ENCODE measurements around the gene AKAP12. TPM values are rescaled to one million over a fixed set of nuclear protein-coding genes. Genes with fewer than 3 reads are reported as not detected.
A peak's percentile ranks its signal among the peaks of the same experiment; 100 is the strongest.

The AKAP12 gene
- total RNA-seq, 1 experiment from 2014 or later, result 109 TPM

DNA sequence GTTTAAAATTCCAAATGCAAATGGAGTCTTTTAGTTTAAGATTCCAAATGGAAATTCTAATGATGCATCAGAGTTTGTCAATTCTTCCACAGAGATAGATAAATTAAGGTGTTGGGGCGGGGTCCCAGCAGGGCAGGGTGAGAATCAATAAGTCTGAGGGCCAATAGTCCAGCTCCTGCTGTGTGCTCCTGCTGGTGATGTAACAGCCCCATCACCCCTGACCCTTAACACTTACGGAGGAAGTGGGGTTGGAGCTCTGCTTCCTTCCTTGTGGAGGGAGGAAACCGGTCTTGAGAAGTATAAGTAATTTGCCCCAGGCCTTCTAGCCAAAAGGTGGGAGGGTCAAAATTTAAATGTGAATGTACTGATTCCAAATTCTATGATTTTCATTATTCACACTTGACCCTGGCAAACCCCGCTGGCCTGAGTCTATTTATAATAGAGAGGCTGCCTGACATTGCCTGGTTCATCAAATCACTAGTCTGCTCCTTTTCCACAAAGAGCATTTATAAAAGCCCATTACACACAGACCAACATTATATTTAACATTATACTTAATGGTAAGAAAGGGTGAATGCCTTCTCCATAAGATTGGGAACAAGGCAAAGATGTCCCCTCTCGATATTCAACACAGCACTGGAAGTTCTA is 134.4 kb downstream of the AKAP12 start:
- no peak overlapping the region for H3K9ac ChIP-seq (ENCODE audit: low read length)
- peak overlapping the region; percentile 87 for H3K4me2 ChIP-seq (ENCODE audit: low read length)
- POLR2A ChIA-PET (ENCODE audit: unreplicated experiment), result interaction anchor here (0.7 kb wide), 2 partner anchors 17 to 1327 kb away, joined by 3 to 6 read pairs; no protein-coding TSS in a partner anchor
- peak overlapping the region; percentile 57; the same call in 1 of the 2 replicates for H3K4me3 ChIP-seq (ENCODE audit: low read length)
- intact Hi-C loops (cut with micrococcal nuclease), result no loop called here
- H4K20me1 ChIP-seq (ENCODE audit: low read length), result no peaks in the 10 kb centered on the region
- CTCF ChIA-PET, result interaction anchor here (0.6 kb wide), 1 partner anchor 50 kb away, joined by 12 read pairs; no protein-coding TSS in a partner anchor
- H3K9me2 ChIP-seq (replicated peaks; ENCODE audit: low read length), result no peaks in the 10 kb centered on the region
- no peaks in the 10 kb centered on the region for H3K9me3 ChIP-seq (ENCODE audit: low read length)
- BruUV-seq (replicated peaks), result no TSS peak
- peaks cover 3% of the 10 kb centered on the region for H3F3A ChIP-seq (ENCODE audit: low read length, unreplicated experiment)
- TF ChIP-seq EZH2 (IDR thresholded peaks at IDR 0.05; ENCODE audit: low read length, unreplicated experiment) (no peak), EZH2phosphoT487 (IDR thresholded peaks at IDR 0.05; ENCODE audit: borderline replicate concordance, low read length) (no peak)
- TF ChIP-seq, protein P1, sequence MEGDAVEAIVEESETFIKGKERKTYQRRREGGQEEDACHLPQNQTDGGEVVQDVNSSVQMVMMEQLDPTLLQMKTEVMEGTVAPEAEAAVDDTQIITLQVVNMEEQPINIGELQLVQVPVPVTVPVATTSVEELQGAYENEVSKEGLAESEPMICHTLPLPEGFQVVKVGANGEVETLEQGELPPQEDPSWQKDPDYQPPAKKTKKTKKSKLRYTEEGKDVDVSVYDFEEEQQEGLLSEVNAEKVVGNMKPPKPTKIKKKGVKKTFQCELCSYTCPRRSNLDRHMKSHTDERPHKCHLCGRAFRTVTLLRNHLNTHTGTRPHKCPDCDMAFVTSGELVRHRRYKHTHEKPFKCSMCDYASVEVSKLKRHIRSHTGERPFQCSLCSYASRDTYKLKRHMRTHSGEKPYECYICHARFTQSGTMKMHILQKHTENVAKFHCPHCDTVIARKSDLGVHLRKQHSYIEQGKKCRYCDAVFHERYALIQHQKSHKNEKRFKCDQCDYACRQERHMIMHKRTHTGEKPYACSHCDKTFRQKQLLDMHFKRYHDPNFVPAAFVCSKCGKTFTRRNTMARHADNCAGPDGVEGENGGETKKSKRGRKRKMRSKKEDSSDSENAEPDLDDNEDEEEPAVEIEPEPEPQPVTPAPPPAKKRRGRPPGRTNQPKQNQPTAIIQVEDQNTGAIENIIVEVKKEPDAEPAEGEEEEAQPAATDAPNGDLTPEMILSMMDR (conservative IDR thresholded peaks at IDR 0.05; ENCODE audit: low read depth, low read length), result no peak
- H3K27ac ChIP-seq (ENCODE audit: low read length), result 0 out of 2 replicates have a peak overlapping the region, but pooled peaks have one; percentile 20
- no peak overlapping the region for H2AFZ ChIP-seq (ENCODE audit: low read length)
- peaks cover 15% of the 10 kb centered on the region for H3K4me1 ChIP-seq (ENCODE audit: insufficient read depth, low read length)
- DNase-seq, result peak; percentile 5
- no peaks in the 10 kb centered on the region for H3K27me3 ChIP-seq (ENCODE audit: low read length)
- peaks cover 63% of the 10 kb centered on the region for H3K79me2 ChIP-seq (ENCODE audit: low read length)
- H3K36me3 ChIP-seq (ENCODE audit: low read depth, low read length), result peaks cover 11% of the 10 kb centered on the region; the same call in 1 of the 2 replicates
- no peak for ATAC-seq

DNA sequence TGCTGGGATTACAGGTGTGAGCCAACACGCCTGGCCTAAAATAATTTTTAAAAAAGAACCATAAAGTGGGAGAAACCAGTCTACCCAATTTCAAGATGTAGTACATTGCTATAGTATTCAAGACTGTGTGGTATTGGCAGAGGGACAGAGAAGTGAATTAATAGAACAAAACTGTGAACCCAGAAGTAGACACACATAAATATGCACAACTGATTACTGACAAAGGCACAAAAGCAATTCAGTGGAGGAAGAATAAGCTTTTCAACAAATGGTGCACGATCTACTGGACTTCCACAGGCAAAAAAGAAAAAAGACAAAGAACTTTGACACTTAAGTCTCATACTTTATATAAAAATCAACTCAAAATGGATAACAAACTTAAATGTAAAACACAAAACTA is 136.1 kb downstream of the AKAP12 start:
- Histone ChIP-seq H3K36me3 (ENCODE audit: low read depth, low read length) (peaks cover 9% of the 10 kb centered on the region; the same call in 1 of the 2 replicates), H3K9me3 (ENCODE audit: low read length) (no peaks in the 10 kb centered on the region), H3K27me3 (ENCODE audit: low read length) (no peaks in the 10 kb centered on the region), H3K79me2 (ENCODE audit: low read length) (peaks cover 80% of the 10 kb centered on the region), H3K27ac (ENCODE audit: low read length) (no peak overlapping the region), H3K4me2 (ENCODE audit: low read length) (no peak overlapping the region), H3K4me1 (ENCODE audit: insufficient read depth, low read length) (peaks cover 15% of the 10 kb centered on the region), H3F3A (ENCODE audit: low read length, unreplicated experiment) (peaks cover 3% of the 10 kb centered on the region), H3K9ac (ENCODE audit: low read length) (no peak overlapping the region), H2AFZ (ENCODE audit: low read length) (no peak overlapping the region), H4K20me1 (ENCODE audit: low read length) (no peaks in the 10 kb centered on the region), H3K9me2 (replicated peaks; ENCODE audit: low read length) (no peaks in the 10 kb centered on the region), H3K4me3 (ENCODE audit: low read length) (no peak overlapping the region)
- no peak for ATAC-seq
- TF ChIP-seq EZH2 (IDR thresholded peaks at IDR 0.05; ENCODE audit: low read length, unreplicated experiment) (no peak), EZH2phosphoT487 (IDR thresholded peaks at IDR 0.05; ENCODE audit: borderline replicate concordance, low read length) (no peak)
- TF ChIP-seq, protein P1 (conservative IDR thresholded peaks at IDR 0.05; ENCODE audit: low read depth, low read length), result no peak
- ChIA-PET CTCF (no interaction called here), POLR2A (ENCODE audit: unreplicated experiment) (no interaction called here)
- intact Hi-C loops (cut with micrococcal nuclease), result no loop called here
- no TSS peak for BruUV-seq (replicated peaks)
- DNase-seq, result no peak

DNA sequence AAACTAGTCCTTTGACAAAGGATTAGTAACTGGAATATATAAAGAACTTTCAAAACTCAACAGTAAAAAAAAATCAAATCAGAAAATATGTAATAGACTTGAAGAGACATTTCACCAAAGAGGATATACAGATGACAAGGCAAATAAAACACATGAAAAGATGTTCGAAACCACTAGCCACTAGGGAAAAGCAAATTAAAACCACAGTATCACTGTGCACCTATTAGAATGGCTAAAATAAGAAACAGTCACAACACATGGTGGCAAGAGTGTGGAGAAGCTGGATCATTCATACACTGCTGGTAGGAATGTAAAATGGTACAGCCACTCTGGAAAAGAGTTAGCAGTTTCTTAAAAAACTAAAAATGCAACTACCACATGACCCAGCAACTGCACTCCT is 136.7 kb downstream of the AKAP12 start:
- CTCF ChIA-PET, result interaction anchor here (0.6 kb wide), 1 partner anchor 42 kb away, joined by 4 read pairs; no protein-coding TSS in a partner anchor
- ATAC-seq, result no peak

More for the DNA sequence above, 136.7 kb downstream of the AKAP12 start:
- TF ChIP-seq, protein P1 (conservative IDR thresholded peaks at IDR 0.05; ENCODE audit: low read depth, low read length), result no peak
- TF ChIP-seq EZH2 (IDR thresholded peaks at IDR 0.05; ENCODE audit: low read length, unreplicated experiment), result no peak
- TF ChIP-seq EZH2phosphoT487 (IDR thresholded peaks at IDR 0.05; ENCODE audit: borderline replicate concordance, low read length), result no peak
- Histone ChIP-seq H3K36me3 (ENCODE audit: low read depth, low read length) (peaks cover 3% of the 10 kb centered on the region; the same call in 1 of the 2 replicates), H3K27me3 (ENCODE audit: low read length) (no peaks in the 10 kb centered on the region), H3K4me1 (ENCODE audit: insufficient read depth, low read length) (peaks cover 15% of the 10 kb centered on the region), H3K9ac (ENCODE audit: low read length) (no peak overlapping the region), H3K4me3 (ENCODE audit: low read length) (no peak overlapping the region), H3K9me3 (ENCODE audit: low read length) (no peaks in the 10 kb centered on the region), H3K79me2 (ENCODE audit: low read length) (peaks cover 83% of the 10 kb centered on the region), H3K9me2 (replicated peaks; ENCODE audit: low read length) (no peaks in the 10 kb centered on the region), H3K27ac (ENCODE audit: low read length) (no peak overlapping the region), H3F3A (ENCODE audit: low read length, unreplicated experiment) (peaks cover 3% of the 10 kb centered on the region), H2AFZ (ENCODE audit: low read length) (no peak overlapping the region), H4K20me1 (ENCODE audit: low read length) (no peaks in the 10 kb centered on the region), H3K4me2 (ENCODE audit: low read length) (no peak overlapping the region)
- POLR2A ChIA-PET (ENCODE audit: unreplicated experiment), result no interaction called here
- BruUV-seq (replicated peaks), result no TSS peak
- intact Hi-C loops (cut with micrococcal nuclease), result no loop called here
- no peak for DNase-seq

Data from PC-3 (cell line).